Measurements from ENCODE around the gene SND1. TPM values are rescaled to one million over a fixed set of nuclear protein-coding genes. Genes with fewer than 3 reads are reported as not detected.

SND1 gene
- total RNA-seq, 6 experiments from 2014 or later = 77.5 to 150 (median 126) TPM

GRCh38 chr7:127858091-127858914, 206.3 kb downstream of the SND1 start:
- H3K27ac ChIP-seq = no peak overlapping the region
- no peak for ATAC-seq
- WGBS (ENCODE audit: insufficient coverage, low coverage, low lambda C conversion rate, missing lambda C conversion rate) = 95% methylated on average over 10 of the region's 14 CpGs
- TF ChIP-seq, protein P1, sequence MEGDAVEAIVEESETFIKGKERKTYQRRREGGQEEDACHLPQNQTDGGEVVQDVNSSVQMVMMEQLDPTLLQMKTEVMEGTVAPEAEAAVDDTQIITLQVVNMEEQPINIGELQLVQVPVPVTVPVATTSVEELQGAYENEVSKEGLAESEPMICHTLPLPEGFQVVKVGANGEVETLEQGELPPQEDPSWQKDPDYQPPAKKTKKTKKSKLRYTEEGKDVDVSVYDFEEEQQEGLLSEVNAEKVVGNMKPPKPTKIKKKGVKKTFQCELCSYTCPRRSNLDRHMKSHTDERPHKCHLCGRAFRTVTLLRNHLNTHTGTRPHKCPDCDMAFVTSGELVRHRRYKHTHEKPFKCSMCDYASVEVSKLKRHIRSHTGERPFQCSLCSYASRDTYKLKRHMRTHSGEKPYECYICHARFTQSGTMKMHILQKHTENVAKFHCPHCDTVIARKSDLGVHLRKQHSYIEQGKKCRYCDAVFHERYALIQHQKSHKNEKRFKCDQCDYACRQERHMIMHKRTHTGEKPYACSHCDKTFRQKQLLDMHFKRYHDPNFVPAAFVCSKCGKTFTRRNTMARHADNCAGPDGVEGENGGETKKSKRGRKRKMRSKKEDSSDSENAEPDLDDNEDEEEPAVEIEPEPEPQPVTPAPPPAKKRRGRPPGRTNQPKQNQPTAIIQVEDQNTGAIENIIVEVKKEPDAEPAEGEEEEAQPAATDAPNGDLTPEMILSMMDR (IDR thresholded peaks at IDR 0.05) = no peak
- no peak for TF ChIP-seq POLR2A (IDR thresholded peaks at IDR 0.05)
- no peak for DNase-seq
- H3K4me3 ChIP-seq = no peak overlapping the region
- H3K36me3 ChIP-seq = no peaks in the 10 kb centered on the region
- intact Hi-C loops (cut with DNase I) = no loop called here
- H3K9me3 ChIP-seq = no peaks in the 10 kb centered on the region
- no peaks in the 10 kb centered on the region for H3K4me1 ChIP-seq
- no peaks in the 10 kb centered on the region for H3K27me3 ChIP-seq

DNA sequence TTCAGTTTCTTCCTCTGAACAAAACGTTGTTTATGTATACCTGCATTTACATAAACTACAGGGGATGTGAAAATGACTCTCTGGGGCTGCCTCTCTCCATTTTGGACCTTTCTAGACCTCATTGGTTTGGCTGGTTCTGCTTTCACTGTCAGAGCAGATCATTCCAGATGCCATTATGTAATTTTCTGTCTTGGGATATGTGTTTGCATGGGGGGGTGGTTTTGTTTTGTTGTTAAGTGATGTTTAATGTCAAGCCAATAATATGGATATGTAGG, 206.9 kb downstream of the SND1 start:
- ATAC-seq (no peak), DNase-seq (no peak)
- intact Hi-C loops (cut with DNase I) = no loop called here
- Histone ChIP-seq H3K27ac (no peak overlapping the region), H3K4me1 (no peaks in the 10 kb centered on the region), H3K4me3 (no peak overlapping the region), H3K36me3 (no peaks in the 10 kb centered on the region), H3K27me3 (no peaks in the 10 kb centered on the region), H3K9me3 (no peaks in the 10 kb centered on the region)
- WGBS (ENCODE audit: insufficient coverage, low coverage, low lambda C conversion rate, missing lambda C conversion rate) = 78% methylated on average over 1 of the region's 1 CpG
- TF ChIP-seq, protein P1 (IDR thresholded peaks at IDR 0.05) = no peak
- no peak for TF ChIP-seq POLR2A (IDR thresholded peaks at IDR 0.05)

GRCh38 chr7:127859330-127859729, 207.3 kb downstream of the SND1 start:
- H3K27me3 ChIP-seq = no peaks in the 10 kb centered on the region
- no peak for TF ChIP-seq POLR2A (IDR thresholded peaks at IDR 0.05)
- TF ChIP-seq, protein P1 (IDR thresholded peaks at IDR 0.05) = no peak
- no peaks in the 10 kb centered on the region for H3K4me1 ChIP-seq
- DNase-seq (no peak), ATAC-seq (no peak)
- intact Hi-C loops (cut with DNase I) = no loop called here
- no peak overlapping the region for H3K4me3 ChIP-seq
- 0% methylated on average over 1 of the region's 1 CpG for WGBS (ENCODE audit: insufficient coverage, low coverage, low lambda C conversion rate, missing lambda C conversion rate)
- H3K36me3 ChIP-seq = no peaks in the 10 kb centered on the region
- H3K27ac ChIP-seq = no peak overlapping the region
- H3K9me3 ChIP-seq = no peaks in the 10 kb centered on the region

DNA sequence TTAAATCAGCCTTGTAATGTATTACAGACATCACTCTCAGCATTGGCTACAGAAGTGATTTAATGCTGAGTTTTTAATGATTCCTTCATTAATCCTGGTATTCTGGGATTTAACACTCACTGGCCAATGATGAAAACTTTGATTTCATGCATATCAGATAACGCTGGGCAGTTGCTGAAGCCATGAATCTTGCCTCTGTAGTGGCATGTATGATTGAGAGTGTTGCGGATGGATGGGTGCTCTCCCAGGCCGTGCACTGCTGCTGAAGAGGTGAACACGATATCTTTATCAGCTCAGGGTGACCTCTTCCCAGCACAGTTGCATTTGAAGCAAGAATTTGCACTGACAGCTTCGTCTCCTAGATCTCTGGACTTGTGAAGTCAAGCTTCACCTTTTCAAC, 210.5 kb downstream of the SND1 start:
- Histone ChIP-seq H3K4me1 (peaks cover 0 to 6% (median 0%) of the 10 kb centered on the region in 4 donors), H3K27ac (no peak overlapping the region), H3K36me3 (no peaks in the 10 kb centered on the region), H3K4me3 (no peak overlapping the region), H3K27me3 (no peaks in the 10 kb centered on the region), H3K9me3 (no peaks in the 10 kb centered on the region)
- WGBS (ENCODE audit: insufficient coverage, low coverage, low lambda C conversion rate, missing lambda C conversion rate) = 89% methylated on average over 4 of the region's 5 CpGs
- ATAC-seq (no peak), DNase-seq (no peak)
- TF ChIP-seq POLR2A (IDR thresholded peaks at IDR 0.05) = no peak
- TF ChIP-seq, protein P1 (IDR thresholded peaks at IDR 0.05) = no peak
- intact Hi-C loops (cut with DNase I) = no loop called here

Data from right lobe of liver (tissue), 6 donors.